OCI-LY1 (cell line): ENCODE data around the gene ZBTB46.

Source experiments
- H2AFZ ChIP-seq: fragments of 200-600 bp; sonication (generic), shearing (Covaris generic); 2 replicates; pipeline ENCODE4 v1.6.0; 2014; ENCODE audit warnings: antibody characterized with exemption, mild to moderate bottlenecking, low read length
- H3F3A ChIP-seq: fragments of 200-600 bp; sonication (generic), shearing (Covaris generic); 2 replicates; pipeline ENCODE4 v1.6.0; 2014; ENCODE audit warnings: mild to moderate bottlenecking, antibody characterized with exemption, low read length, moderate library complexity; ENCODE audit not compliant: insufficient read depth
- H3K27ac ChIP-seq: fragments of 200-600 bp; sonication (generic); 2 replicates; pipeline ENCODE4 v1.5.1; 2014; ENCODE audit warnings: low read length, mixed run types, mild to moderate bottlenecking, low read depth; ENCODE audit not compliant: poor library complexity, severe bottlenecking
- H3K27me3 ChIP-seq: fragments of 200-600 bp; sonication (generic); 2 replicates; pipeline ENCODE4 v1.6.0; 2014; ENCODE audit warnings: antibody characterized with exemption, mild to moderate bottlenecking, low read length, moderate library complexity; ENCODE audit not compliant: insufficient read depth
- H3K36me3 ChIP-seq: fragments of 200-600 bp; sonication (generic); 2 replicates; pipeline ENCODE4 v1.6.1; 2014; ENCODE audit warnings: mild to moderate bottlenecking, antibody characterized with exemption, low read length, moderate library complexity, mixed read lengths; ENCODE audit not compliant: insufficient read depth
- H3K4me1 ChIP-seq: fragments of 200-600 bp; sonication (generic); 2 replicates; pipeline ENCODE4 v1.5.1; 2014; ENCODE audit warnings: mild to moderate bottlenecking, low read length, moderate library complexity; ENCODE audit not compliant: insufficient read depth, severe bottlenecking
- H3K4me2 ChIP-seq: fragments of 200-600 bp; sonication (generic), shearing (Covaris generic); 2 replicates; pipeline ENCODE4 v1.6.1; 2014; ENCODE audit warnings: low read length
- H3K4me3 ChIP-seq: fragments of 200-600 bp; sonication (generic); 2 replicates; pipeline ENCODE4 v1.5.1; 2014; ENCODE audit warnings: low read length, low read depth, mild to moderate bottlenecking, mixed read lengths; ENCODE audit not compliant: poor library complexity, severe bottlenecking
- H3K79me2 ChIP-seq: fragments of 200-600 bp; shearing (Covaris generic); 2 replicates; pipeline ENCODE4 v1.6.1; 2016; ENCODE audit warnings: mixed run types, low read length, mixed read lengths; ENCODE audit not compliant: insufficient read depth
- H3K9ac ChIP-seq: fragments of 200-600 bp; sonication (generic), shearing (Covaris generic); 2 replicates; pipeline ENCODE4 v1.6.1; 2014; ENCODE audit warnings: mild to moderate bottlenecking, low read length, mixed read lengths
- H3K9me2 ChIP-seq: fragments of 200-600 bp; sonication (generic), shearing (Covaris generic); 2 replicates; pipeline ENCODE4 v1.6.1; 2014; ENCODE audit warnings: low read depth, mild to moderate bottlenecking, low read length, mixed read lengths
- H3K9me3 ChIP-seq: fragments of 200-600 bp; shearing (Covaris generic); 2 replicates; pipeline ENCODE4 v1.6.1; 2014; ENCODE audit warnings: low read length, mixed read lengths
- H4K20me1 ChIP-seq: fragments of 200-600 bp; sonication (generic), shearing (Covaris generic); 2 replicates; pipeline ENCODE4 v1.6.0; 2016; ENCODE audit warnings: mild to moderate bottlenecking, low read length; ENCODE audit not compliant: insufficient read depth
- EZH2 ChIP-seq: fragments of 200-600 bp; sonication (generic), shearing (Covaris generic); IDR thresholded peaks from 2 replicates; pipeline ENCODE4 v1.8.0; 2017; ENCODE audit warnings: borderline replicate concordance, mixed run types, mild to moderate bottlenecking, antibody characterized with exemption, low read length, moderate library complexity, mixed read lengths
- TF ChIP-seq, protein P1 (sequence below): fragments of 200-600 bp; sonication (generic), shearing (Covaris generic); IDR thresholded peaks from 2 replicates; pipeline ENCODE4 v1.5.1; 2017; ENCODE audit warnings: mild to moderate bottlenecking, antibody characterized with exemption, low read length, moderate library complexity, mixed read lengths

Gene ZBTB46

DNA sequence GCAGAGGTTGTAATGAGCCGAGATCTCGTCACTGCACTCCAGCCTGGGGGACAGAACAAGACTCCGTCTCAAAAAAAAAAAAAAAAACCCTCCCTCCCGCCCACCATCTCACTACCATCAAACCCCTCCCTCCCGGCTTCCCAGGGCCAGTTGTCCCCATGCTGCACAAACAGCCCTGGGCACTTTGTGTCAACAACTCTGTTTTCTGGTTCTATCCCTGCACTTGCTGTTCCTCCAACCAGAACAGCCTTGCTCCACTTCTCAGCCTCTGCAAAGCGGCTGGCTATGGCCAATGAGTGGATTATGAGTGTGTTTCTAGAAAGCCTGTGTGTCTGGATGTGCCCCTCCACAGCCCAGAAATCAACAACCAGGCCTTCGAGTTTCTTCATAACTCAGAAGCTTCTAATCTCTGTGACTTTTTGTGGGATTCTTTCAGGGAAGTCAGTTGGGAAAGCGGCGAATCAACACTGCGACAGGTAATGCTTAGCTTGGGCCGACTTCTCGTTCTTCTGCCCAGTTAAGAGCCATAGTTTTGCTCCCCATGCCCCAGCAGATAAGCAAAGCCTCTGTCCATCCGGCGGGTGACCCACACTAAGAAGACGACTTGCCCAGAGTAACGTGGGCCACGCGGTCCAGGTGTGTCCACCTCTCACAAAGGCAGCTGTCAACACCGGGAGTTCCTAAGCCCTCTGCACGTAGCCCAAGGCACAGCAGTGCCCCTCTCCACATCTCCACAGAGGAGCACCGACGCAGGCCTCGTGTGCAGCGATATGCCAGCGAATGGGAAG lies 5.5 kb downstream of the ZBTB46 start:
- Histone ChIP-seq H3K4me2 (no peak overlapping the region), H3K4me1 (peaks cover 5% of the 10 kb centered on the region), H3K9me3 (no peaks in the 10 kb centered on the region), H3K27ac (no peak overlapping the region), H3F3A (no peaks in the 10 kb centered on the region), H3K79me2 (no peaks in the 10 kb centered on the region), H3K9ac (no peak overlapping the region), H2AFZ (no peak overlapping the region), H4K20me1 (no peaks in the 10 kb centered on the region), H3K36me3 (no peaks in the 10 kb centered on the region), H3K4me3 (no peak overlapping the region), H3K27me3 (peaks cover 12% of the 10 kb centered on the region), H3K9me2 (no peaks in the 10 kb centered on the region)
- no peak for TF ChIP-seq EZH2
- TF ChIP-seq, protein P1, sequence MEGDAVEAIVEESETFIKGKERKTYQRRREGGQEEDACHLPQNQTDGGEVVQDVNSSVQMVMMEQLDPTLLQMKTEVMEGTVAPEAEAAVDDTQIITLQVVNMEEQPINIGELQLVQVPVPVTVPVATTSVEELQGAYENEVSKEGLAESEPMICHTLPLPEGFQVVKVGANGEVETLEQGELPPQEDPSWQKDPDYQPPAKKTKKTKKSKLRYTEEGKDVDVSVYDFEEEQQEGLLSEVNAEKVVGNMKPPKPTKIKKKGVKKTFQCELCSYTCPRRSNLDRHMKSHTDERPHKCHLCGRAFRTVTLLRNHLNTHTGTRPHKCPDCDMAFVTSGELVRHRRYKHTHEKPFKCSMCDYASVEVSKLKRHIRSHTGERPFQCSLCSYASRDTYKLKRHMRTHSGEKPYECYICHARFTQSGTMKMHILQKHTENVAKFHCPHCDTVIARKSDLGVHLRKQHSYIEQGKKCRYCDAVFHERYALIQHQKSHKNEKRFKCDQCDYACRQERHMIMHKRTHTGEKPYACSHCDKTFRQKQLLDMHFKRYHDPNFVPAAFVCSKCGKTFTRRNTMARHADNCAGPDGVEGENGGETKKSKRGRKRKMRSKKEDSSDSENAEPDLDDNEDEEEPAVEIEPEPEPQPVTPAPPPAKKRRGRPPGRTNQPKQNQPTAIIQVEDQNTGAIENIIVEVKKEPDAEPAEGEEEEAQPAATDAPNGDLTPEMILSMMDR: no peak

DNA sequence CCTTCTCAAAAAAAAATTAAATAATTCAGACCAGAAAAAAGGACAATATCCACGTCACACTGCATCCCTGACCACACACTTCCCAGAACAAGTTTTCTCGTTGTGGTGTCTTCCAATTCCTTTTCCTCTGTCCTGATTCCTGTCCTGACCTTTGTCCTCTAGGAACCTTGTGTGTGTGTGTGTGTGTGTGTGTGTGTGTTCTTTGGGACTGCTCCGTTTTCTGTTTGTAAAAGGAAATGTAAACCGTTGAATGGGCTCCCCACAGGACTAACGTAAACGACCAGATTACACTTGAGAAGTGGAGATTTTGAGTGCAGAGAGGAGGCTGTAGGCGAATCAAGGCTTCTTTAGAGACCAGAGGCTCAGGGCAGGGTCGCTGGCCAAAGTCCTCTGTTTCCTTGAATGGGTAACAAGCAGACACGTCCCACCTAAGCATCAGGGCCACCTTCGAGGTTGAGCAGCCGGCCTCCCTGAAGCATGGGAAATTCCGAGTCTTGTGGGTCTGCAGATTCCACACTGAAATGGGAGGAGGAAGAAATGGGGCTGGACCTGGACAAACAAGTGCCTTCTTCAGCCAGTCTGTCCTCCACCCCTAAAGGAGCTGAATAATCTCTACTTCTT lies 7.3 kb downstream of the ZBTB46 start:
- no peaks in the 10 kb centered on the region for H3F3A ChIP-seq
- no peaks in the 10 kb centered on the region for H3K36me3 ChIP-seq
- H3K9me2 ChIP-seq: no peaks in the 10 kb centered on the region
- no peak for TF ChIP-seq EZH2
- TF ChIP-seq, protein P1: no peak
- H3K27me3 ChIP-seq: peaks cover 3% of the 10 kb centered on the region; the same call in 1 of the 2 replicates
- H3K4me2 ChIP-seq: no peak overlapping the region
- H3K4me1 ChIP-seq: peaks cover 6% of the 10 kb centered on the region
- no peak overlapping the region for H3K27ac ChIP-seq
- H3K9me3 ChIP-seq: no peaks in the 10 kb centered on the region
- H3K9ac ChIP-seq: no peak overlapping the region
- H3K79me2 ChIP-seq: no peaks in the 10 kb centered on the region
- H4K20me1 ChIP-seq: no peaks in the 10 kb centered on the region
- no peak overlapping the region for H2AFZ ChIP-seq
- no peak overlapping the region for H3K4me3 ChIP-seq

DNA sequence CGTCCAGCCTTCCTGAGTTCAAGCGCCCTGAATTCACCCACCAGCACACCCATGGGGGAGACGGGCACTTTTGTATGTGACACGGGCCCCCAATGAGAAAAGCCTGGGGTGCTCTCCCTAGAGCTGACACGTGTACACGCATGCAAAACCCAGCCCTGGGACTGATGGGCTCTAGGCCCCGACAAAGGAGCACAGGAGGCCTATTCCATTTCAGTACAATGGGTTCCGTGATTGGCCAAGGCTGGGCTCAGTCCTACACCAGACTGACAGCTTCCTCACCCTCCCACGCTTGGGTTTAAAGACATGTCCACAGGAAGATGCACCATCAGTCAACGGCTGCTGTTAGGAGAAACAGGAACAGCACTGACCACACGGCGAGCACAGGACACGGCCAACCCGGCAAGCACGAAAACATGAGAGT lies 8.8 kb downstream of the ZBTB46 start:
- Histone ChIP-seq H3K4me2 (no peak overlapping the region), H3K79me2 (no peaks in the 10 kb centered on the region)
- TF ChIP-seq EZH2: no peak
- TF ChIP-seq, protein P1: no peak

More for the DNA sequence above, 8.8 kb downstream of the ZBTB46 start:
- Histone ChIP-seq H3K36me3 (no peaks in the 10 kb centered on the region), H4K20me1 (no peaks in the 10 kb centered on the region), H3K9me3 (no peaks in the 10 kb centered on the region), H3K9ac (no peak overlapping the region), H3K27me3 (peaks cover 3% of the 10 kb centered on the region; the same call in 1 of the 2 replicates), H3F3A (no peaks in the 10 kb centered on the region), H3K9me2 (no peaks in the 10 kb centered on the region), H3K4me1 (peaks cover 6% of the 10 kb centered on the region), H2AFZ (no peak overlapping the region), H3K4me3 (no peak overlapping the region), H3K27ac (no peak overlapping the region)
